HG02623 (cell line): Measurements from ENCODE around the gene DGKQ.

ENCODE experiments used
- ATAC-seq: cut with Tn5 transposase; IDR thresholded peaks from one replicate; pipeline ENCODE4 v1.9.1; 2021; ENCODE audit warnings: moderate library complexity; ENCODE audit not compliant: unreplicated experiment

DGKQ gene

DNA sequence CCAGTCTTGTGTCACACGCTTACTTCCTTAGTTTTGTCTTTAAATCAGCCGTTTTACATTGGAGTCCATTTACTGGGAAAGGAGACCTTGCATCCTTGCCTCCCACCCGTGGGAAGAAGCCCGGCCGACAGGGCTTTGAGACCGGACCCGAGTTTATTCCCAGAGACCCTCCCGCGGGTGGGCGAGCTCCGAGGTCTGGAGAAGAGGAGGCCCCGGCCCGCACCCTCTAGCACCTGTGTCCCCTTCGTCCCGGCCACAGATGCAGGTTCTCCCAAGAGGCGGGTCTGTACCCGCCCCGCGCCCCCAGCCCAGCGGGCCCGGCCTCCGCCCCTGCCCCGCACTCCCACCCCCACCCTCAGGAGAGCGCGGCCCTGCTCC lies 23.6 kb upstream of the DGKQ start:
- ATAC-seq = no peak

DNA sequence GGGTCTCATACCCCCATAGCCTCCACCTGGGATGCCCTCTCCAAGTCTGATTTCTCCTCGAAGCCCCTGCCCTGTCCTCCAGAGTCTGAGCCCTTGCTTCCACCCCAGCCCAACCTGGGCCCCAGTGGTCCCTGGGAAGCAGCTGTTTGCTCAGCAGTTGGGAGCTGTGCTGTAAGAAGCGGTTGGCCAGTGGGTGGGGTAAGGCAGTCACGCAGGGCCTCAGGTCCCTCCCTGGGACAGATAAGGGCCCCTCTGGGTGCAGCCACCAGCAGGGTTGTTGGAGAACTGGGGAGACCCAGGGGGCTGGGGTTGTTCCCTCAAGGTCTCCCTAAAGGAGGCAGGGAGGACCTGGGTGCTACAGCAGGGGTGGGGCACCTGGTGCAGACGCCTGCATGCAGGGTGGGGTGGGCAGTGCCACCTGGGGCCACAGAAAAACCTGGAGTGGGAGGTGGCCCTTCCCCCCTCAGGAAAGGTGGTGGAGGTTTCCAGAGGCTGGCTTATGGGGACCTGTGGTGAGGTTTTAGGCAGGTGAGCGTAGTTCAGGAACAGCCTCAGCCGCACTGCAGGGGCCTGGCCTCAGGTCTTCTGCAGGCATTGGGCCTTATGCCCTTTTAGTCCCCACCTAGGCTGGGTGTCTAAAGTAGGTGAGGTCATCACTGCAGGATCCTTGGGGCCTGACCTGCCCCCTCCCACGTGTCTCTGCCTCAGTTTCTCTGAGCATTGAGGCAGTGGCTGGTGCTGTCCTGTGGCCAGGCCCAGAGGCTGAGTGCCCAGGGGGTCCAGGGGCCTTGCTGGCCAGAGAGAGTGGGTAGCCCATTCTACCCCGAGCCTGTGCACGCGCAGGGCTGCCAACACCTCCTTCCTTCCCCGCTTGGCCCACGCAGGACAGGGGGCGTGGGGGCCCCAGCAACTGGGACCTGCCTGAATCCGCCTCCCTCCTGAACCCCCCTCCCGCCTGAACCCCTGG lies 22.9 kb upstream of the DGKQ start:
- no peak for ATAC-seq

DNA sequence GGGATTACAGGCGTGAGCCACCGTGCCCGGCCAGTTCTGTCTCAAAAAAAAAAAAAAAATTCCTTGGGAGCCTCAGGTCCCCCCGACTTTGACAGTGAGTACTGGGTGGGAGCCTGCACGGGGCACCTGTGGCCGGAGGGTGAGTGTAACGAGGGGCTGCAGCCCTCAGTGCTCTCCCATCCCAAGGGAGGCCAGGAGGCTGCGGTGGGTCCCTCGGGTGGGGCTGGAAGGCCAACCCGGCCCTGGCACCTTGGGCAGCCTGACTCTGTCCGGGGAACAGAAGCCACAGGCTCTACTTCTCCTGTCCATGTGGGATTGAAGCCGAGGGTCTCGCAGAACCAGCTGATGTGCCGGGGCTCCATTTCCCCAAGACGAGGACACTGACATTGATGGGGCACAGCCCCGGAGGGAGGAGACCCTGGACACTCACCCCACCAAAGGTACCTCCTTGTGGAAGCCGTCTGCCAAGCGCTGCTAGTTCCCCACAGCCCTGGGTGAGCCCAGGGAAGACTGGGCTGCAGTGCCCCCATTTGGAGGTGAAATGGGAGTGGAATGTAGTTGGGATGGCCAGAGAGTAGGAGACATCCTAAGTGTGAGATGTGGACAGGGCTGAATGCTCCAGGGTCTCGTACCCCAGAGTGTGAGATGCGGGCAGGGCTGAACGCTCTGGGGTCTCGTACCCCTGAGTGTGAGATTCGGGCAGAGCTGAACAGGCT lies 22.1 kb upstream of the DGKQ start:
- ATAC-seq = no peak

DNA sequence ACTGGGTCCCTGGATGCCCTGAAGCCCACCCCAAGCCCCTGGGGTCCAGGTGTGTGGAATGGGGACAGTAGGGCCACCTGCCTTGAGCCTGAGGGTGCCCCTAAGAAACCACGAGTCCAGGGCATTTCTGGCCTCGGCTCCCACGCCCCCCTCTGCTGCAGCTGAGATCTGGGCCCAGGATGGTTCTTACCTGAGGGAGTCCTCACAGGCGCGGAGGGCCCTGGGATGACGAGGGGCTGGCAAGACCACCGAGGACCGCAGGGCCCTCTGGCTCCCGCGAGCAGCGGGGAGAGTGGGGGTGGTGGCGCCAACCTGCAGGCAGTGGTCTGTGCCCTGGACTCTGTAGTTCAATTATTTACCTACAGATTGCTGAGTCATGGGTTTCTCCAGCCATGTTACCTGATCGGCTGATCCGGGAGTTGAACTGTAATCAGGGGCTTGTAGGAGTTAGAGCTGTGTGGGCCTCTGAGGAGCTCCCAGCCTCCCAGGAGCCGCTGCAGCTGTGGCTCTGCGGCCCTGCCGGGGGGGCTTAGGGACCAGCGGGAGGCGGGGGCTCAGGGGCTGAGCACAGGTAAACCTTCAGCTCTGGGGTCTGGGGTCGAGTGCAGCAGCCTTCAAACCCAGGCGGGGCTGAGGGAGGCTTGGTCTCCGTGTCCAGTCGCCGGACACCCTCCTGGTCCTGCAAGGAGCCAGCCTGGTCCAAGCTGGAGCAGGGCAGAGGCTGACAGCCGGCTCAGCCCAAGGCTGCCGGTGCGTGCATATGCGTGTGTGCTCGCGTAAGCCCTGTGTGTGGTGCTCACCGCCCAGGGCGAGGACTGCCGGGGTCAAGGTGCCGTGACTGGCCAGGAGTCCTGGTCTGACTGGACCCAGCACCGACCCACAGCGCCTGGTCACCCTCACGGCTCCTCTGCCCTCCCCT lies 20.0 kb upstream of the DGKQ start, which contains the start of gene SLC26A1:
SLC26A1 (minus strand) TSS at position 294 of the 919 bp plus-strand sequence. CDS start 1,701 bp downstream, outside the sequence.
- no peak for ATAC-seq

DNA sequence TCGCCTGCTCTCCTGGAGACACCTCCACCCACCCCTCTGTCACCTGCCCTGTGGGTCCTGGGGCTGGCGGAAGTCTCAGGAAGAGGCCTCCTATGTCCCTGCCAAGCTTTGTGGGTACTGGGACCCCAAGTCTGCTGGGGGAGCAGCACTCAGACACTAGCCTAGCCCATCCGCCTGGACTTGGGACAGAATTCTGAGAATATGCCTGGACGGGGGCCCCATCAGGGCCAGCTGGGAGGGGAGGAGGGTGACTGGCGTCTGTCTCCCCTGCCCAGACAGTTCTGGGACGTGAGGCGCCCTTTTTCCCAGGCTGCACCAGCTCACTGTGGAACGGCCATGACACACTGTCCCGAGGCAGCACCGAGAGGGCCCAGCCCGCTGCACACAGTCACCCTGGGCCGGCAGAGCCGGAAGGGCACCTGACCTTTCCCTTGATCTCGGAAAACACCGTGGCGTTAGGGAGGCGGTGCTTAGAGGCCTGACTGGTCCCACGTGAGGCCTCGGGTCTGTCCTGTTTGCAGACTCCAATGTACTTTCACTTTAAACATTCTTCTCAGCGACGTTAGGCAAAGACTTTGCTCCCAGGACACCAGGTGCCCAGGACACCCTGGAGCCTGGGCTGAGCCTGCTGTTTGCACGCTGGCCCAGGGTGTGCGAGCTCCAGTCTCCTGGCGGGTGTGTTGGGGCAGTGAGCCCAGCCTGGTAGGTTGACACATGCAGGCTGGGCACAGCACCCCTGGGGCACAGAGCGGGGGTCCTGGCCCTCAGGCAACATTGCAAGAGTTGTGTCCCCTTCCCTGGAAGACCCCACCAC lies 19.1 kb upstream of the DGKQ start:
- ATAC-seq = no peak

DNA sequence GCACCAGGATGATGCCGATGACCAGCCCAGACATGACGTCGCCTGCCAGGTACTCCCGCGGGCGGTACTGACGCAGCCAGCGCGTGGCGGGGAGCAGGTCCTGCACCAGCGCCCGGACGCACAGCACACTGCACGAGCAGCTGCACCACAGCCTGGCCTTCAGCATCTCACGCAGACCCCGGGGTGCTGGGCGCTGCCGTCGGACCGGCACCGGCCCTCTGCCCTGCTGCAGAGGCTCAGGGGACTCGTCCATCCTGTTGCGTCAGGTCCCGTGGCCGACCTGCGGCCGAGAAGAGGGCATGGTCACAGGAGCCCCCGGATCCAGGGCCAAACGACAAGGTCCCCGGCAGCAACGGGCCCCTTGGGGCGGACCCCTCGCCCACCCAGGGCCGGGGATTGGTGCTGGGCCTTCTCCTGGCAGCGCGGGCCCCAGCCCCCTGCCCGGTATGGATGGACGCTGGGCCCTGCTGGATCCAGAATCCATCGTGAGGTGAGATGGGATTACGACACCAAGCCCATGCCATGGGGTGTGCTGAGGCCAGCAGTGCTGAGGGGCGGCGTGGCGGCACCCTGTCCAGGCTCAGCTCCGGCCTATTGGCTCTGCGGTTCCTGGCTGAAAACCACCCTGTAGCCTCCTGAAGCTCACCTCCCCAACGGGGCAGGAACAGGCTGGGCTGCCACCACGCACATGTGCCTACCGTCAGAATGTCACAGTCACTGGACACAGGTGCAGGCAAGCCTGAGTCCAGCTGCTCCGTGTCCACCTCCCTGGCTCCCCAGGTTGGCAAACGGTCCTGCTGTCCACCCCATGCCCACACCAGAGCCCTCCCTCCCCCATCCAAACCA lies 18.3 kb upstream of the DGKQ start:
- ATAC-seq = no peak

DNA sequence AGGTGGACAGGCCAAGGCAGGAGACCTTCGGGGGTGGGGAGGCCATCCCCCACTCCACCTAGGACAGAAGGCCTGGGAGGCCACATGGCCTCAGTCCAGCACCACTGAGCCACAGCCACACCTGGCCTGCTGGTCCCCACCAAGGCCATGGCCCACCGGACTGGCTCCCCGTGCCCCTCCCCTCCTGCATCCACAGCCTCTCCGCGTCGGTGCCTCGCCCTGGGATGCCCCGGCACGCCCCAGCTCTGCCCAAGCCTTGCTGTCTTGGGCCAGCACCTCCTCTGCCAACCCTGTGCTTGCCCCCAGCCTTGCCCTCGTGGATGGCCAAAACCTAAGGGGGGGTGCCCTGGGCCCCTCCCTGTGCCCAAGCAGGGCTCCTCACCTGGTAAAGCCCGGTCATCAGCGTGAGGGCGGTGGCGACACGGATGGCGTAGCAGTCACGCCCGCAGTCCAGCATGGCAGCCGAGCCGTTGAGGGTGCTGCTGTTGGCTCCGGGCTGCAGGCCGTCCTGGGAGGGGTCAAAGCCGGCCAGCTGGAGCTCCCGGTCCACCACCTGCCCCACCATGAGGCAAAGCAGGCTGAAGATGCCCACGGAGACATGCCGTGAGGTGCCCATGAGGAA lies 17.5 kb upstream of the DGKQ start:
- ATAC-seq = no peak

DNA sequence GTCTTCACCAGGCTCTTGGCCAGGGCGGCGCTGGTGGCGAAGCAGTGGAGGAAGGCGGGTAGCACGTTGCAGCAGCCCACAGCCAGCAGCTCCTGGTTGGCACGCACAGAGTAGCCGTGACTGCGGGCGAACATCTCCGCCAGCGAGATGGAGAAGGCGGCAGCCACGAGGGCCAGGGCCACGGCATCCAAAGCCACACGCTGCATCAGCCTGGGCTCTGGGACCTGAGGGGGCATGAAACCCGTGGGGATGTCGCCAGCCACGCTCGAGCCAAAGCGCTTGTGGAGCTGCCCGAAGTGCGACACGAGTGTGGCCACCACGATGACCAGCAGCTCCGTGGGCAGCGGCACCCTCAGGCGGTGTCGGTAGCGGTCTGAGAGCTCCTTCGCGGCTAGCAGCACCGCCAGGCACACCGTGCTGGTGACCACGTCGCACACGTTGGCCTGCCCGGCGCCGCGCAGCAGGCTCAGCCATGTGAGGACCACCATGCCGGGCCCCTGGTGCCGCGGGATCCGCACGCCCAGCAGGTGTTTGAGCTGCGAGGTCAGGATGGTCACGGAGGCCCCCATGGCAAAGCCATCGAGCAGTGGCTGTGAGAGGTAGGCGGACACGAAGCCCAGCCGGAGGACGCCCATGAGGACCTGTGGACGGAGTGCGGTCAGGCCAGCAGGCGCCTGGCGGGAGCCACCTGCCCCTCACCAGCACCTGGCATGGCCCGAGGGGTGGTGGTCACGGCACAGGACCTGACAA lies 16.5 kb upstream of the DGKQ start:
- no peak for ATAC-seq

DNA sequence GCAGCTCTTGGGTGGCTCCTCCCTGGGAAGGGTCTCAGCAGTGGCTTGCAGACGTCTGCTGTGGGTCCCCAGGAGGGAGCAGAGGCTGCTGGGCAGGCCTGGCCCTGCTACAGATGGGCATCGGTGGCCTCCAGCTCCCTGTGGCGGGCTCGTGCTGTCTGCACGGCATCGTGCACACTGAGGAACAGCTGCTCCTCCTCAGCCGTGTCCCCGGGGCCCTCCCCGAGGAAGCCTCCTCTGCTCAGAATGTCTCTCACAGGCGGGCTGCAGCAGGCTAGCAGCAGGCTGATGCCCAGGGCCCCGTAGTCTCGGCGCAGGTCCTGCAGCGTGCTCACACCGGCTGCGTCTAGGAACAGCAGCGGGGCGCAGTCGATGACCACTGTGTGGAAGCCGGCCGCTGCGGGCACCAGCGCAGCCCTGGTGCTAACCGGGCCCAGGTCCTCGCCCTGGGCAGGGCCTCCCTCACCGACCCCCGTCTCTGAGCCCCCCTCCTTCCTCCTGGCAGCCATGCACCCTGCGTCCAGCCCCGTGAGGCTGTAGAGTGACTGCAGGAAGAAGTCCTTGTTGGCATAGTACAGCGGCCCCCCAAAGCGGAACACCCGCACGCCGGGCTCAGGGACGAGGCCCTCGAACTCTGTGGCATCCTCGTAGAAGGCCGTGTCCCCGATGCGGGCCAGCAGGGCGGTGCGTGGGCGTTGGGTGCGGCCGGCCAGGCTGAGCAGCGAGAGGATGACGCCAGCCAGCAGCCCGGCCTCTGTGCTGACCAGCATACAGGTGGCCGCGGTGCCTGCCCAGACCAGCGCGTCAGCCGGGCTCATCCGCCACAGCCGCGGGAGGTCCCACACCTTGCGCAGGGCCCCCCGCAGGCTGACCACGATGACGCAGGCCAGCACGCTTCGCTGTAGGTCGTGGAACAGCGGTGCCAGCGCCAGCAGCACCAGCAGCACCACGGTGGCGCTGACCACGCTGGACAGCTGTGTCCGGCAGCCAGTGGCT lies 15.7 kb upstream of the DGKQ start:
- no peak for ATAC-seq

DNA sequence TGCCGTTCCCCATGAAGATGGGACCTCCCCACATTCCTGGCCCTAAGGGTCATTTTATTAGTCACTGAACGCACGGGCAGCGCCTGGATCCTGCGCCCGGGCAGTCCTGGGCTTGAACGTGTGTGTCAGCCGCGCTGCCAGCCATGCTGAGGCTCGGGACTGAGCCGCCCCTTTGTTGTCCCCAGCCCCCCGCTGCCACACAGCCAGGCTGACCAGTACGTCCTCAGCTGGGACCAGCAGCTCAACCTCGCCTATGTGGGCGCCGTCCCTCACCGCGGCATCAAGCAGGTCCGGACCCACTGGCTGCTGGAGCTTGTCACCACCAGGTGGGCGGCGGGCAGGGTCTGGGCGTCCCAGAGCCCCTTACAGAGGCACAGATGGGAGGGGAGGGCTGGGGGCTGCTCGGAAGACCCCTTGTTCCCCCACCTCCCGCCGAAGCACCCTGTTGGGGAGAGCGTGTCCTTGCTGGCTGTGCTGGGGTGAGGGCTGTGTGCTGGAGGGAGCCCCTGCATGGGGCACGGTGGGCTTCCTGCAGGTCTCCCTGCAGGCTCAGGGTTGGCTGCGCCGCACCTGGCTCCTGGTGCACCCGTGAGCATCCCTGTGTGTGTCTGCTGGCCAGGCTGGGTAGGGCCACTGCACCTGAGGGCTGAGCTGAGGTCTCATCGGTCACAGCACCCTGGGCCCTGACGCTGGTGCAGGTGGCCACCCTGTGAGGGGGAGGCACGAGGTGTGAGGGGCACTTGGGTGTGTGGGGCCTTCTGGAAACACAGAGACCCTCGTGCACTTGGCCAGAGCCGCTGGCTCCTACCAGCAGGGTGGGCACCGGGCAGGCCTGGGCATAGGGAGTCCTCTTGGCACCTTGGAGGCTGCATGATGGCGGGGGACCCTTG lies 14.5 kb upstream of the DGKQ start:
- no peak for ATAC-seq

DNA sequence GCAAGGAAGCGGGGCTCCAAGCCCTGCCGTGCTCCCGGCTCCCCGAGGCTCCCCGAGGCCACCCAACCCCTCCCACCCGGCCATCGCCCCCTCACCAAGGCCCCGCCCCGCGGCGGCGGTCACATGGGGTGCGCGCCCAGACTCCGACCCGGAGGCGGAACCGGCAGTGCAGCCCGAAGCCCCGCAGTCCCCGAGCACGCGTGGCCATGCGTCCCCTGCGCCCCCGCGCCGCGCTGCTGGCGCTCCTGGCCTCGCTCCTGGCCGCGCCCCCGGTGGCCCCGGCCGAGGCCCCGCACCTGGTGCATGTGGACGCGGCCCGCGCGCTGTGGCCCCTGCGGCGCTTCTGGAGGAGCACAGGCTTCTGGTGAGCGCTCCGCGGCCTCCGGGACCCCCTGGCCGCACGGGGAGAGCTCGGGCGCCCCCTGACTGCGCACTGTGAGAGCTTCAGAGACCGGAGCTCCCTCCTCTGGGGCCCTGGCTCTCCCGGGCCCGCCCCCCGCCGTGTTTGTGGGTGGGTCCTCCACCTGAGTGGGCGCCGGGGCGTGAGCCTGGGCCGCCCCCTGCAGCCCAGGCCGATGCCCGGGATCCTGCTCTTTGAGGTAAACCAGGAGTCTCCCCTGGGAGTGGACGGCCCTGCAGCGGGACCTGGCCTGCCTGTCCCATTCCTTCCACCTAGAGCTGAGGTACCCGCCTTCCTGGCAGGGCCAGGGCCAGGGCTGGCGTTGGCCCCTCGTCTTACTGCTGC lies 13.7 kb upstream of the DGKQ start, which contains the start of gene IDUA:
IDUA (plus strand) TSS at position 166 of the 745 bp plus-strand sequence; CDS start at position 207, 41 bp downstream.
- peak; percentile 68 for ATAC-seq

DNA sequence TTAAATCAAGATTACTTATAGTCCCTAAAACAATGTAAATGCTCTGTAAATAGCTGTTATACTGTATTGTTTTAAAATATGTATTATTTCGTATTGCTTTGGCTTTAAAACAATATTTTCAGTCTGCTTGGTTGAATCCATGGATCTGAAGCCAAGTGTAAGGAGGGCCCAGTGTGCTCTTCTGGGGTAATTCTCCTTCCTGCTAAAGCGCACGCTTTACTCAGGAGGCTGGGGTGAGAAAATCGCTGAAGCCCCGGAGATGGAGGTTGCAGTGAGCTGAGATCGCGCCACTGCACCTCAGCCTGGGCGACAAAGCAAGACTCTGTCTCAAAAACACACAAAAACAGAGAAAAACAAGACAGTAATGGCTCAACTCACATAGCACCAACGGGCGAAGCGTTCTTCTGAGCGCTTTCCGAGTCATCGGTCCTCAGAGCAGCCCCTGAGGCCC lies 13.1 kb upstream of the DGKQ start:
- ATAC-seq = peak; percentile 11

DNA sequence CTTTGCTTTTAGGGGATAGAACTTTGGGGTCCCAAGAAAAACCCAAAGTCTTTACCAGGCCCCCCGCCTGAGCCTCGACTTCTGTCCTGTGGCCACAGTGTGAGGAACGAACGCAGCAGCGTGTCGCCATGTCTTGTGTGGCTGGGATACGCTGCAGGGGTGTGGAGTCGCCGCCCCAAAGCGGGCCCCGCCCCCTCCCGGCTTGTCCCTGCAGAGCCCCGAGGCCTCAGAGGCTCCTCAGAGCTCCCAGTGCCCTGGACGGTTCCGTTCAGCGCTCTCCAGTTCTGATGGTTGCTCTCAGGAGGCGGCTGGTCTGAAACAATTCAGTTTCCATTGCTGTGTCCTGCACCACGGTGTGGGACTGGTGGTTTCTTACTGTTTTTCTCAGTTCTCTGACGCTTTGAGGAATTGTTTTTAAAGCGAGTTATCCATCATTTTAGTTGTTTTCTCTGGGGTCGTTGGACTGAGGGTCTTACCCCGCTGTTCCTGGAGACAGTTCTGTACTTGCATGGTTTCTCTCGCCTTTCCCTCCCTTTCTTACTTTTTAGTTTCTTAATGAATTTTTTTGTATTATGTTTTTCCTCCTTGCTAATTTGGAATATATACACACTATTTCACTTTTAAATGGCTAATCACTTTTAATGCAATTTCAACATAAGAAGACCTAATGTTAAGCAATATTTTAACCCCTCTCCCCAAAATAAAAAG lies 11.9 kb upstream of the DGKQ start:
- ATAC-seq = no peak

DNA sequence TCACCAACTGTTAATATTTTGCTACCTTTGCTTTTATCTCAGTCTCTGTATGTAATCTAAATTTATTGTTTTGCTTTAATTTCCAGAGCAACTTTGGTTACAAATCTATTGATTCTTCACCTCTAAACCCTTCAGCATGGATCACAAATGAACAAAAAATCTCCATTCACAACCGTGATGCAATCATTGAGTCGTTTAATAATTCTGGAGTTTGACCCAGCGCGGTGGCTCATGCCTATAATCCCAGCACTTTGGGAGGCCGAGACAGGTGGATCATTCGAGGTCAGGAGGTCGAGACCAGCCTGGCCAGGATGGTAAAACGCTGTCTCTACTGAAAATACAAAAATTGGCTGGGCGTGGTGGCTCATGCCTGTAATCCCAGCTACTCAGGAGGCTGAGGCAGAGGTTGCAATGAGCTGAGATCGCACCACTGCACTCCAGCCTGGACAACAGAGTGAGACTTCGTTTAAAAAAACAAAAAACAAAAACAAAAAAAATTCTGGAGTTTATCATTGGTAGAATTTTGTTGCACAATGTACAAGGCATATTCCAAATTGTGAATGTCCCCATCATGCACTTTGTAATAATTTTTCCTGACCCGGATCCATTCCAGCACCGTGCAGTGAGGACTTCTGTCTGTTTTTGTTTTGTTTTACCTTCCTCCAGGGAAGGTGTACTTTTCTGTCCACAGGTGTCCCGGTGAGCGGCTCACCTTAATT lies 11.1 kb upstream of the DGKQ start:
- ATAC-seq = no peak
